NCI-H2196 treated with DMSO at 0.1 percent for 48 hours (cell line): ENCODE measurements around the gene RPS2.
"Not testable (repeated sequence)": the region's sequence is repeated elsewhere in the genome, so short reads cannot be mapped to it uniquely, and the experiment has no call there.

Experiments
- DNase-seq: peaks from one replicate; lab custom pipeline; 2025; ENCODE audit not compliant: unreplicated experiment; lab: John Stamatoyannopoulos, UW

Gene RPS2

DNA sequence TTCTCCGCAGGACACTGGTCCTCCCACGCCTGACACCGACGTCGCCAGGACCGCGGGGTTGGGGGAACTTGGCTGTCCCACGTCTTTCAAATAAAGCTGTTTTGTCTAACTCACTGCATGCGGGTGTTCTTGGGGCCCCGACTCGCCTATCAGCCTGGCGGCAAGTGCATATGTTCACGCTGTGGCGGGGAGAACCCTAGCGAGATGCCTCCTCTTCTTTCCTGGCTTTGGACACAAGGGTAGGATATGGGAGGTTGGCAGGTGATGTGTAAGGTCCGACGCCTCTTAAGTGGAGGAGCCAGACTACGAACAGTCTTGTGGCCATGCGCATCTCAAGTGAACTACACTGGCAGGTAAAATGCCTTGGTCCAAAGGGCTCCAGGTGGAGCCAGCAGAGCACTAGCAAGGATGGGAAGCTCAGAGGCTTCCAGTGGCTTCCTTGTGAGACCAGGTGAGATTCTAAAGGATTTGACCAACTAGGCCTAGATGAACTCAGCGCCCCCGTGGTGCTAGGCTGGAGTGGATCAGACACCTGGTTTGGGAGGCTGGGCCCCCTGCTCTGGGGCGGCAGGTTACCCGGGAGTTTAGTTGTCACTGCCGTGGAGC, 873 bp upstream of the RPS2 start:
- DNase-seq: no peak

DNA sequence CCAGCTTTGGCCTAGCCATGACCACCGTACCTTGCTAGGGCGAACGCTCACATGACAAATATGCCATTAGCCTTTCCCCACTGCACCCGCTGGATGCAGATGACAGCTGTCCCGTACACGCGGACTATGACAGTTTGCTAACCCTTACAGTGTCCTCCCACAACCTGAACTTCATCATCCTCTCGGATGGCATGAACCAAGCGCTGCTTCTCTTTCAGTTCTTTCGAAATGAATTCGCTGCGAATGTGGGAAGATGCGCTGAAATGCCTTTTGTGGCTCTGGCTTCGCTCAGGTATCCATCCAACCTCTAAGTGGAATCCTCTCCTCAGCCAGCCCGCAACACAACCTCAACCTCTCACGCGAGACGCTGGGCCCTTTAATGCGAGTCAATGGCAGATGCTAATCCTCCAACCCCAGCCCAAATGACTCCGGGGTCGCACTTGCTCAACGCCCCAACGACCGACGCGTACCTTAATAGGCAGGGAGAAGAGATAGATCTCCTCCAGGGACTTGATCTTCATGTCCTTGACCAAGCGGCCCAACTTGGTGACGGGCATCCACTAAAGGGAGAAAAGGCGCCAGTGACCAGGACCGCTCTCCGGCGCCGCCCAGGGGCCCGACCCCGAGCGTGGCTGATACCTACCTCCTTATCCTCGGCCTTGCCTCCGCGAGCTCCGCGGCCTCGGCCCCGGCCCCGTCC, 670 bp downstream of the RPS2 start:
- no peak for DNase-seq

DNA sequence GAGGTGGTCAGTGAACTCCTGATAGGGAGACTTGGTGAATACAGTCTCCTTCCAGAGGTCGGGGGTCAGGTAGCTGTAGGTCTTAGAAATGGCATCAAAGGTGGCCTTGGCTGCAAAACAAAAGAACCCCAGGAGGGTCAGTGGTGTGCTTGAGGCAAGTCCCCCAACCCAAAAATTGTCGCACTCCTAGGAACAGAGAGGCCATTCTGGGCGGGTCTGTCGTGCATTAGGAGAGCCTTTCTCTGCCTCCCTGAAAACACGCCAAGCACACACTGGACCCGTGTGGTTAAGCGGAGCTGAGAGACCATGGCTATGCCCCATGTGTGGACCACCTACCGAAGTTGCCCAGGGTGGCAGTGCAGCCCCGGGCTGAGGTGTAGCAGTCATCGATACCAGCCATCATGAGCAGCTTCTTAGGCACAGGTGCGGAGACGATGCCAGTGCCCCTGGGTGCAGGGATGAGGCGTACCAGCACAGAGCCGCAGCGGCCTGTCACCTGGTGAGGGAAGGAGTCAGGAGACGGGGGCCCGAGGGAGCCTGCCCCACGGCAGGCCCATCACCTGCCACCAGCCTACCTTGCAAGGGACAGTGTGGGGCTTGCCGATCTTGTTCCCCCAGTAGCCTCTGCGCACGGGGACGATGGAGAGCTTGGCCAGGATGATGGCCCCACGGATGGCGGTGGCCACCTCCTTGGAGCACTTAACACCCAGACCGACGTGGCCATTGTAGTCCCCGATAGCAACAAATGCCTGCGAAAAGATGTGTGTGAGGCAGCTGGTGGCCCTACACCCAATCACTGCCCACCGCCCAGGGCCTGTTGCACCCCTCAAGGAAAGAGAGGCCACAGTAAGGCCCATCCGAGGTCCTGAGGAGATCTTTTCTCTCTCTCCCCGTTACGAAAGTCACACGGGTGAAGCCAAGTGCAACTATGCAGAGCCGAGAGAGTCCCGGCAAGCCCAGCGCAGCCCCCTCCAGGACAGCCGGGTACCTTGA, 2.2 kb downstream of the RPS2 start:
- not testable (repeated sequence) for DNase-seq

DNA sequence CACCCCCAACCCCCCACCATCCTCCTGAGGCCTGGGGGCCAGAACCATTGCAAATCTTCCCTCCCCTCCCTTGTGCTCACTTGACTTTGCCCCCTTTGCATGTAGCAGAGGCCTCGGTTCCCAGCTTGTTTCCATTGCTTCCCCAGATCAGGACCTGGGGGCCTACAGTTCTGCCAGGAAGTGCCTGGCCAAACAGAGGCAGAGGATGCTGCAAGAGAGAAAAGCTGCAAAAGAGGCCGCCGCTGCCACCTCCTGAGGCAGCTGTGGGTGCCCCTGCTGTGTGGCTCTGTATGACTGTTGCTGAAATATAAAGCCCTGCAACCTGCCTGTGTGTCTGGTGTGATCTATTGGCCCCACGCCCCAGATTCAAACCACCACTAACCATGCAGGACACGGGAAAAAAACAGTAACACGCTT, 3.0 kb downstream of the RPS2 start:
- no peak for DNase-seq

DNA sequence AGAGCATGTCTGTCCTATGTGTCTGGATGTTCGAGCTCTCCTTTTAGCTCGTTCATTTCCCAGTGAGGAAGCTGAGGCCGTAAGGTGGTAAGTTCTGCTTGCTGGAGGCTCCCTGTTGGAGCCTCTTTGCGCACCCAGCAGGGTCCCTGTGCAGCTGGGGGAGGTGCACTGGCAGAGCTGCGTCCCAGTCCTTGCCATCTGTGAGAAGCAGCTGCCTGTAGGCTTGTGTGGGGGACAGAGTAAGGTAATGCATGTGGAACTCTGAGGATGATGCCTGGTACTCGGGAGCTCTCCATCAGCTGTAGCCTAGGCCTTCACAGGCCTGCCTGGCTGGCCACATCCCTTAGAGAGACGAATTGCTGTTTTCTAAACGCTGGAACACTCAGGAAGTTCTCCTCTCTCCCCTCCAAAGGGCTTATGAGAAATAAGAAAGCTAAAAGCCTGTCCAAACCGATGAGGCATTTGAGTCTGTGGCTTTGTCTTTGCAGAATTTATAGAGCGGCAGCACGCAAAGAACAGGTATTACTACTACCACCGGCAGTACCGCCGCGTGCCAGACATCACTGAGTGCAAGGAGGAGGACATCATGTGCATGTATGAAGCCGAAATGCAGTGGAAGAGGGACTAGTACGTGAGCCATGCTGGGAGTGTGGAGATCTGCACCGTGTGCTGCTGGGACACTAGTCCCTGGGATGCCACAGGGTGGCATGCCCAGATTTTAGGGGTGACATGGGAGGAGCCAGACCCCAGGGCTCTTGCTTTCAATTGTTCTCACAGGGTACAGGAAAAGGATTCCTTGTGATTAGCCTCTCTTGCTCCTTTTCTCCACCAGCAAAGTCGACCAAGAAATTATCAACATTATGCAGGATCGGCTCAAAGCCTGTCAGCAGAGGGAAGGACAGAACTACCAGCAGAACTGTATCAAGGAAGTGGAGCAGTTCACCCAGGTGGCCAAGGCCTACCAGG, 3.7 kb downstream of the RPS2 start:
- no peak for DNase-seq

DNA sequence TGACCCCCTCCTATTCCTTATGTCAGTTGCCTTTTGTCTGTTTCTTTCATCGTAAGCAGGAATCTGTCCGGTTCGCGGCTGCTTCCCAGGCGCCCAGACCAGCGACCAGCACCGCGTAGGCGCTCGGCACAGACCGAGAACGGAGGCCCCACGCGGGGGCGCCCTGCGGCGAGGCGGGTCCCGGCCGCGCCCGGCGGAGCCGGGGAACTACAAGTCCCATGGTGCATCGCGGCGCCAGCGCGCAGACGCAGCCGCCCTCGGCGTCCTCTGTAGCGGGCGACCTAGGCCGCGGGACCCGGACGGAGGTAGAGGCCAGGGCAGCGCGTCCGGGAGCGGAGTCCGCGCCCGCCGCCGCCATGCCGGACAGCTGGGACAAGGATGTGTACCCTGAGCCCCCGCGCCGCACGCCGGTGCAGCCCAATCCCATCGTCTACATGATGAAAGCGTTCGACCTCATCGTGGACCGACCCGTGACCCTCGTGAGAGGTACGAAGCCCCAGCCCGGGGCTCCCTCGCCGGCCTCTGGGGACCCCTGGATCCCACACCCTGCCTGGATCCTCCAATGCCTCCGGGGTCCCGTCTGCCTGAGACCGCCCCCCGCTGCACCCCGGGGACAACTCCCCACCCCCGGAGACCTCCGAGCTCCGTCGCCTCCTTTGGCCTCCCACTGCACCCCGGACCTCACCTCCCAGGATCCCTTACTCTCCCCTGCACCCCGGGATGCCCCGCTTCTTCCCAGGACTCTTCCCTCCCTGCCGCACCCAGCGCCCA, 5.2 kb downstream of the RPS2 start, which contains the start of gene NDUFB10:
NDUFB10 (plus strand) TSS at position 270 of the 771 bp plus-strand sequence; CDS start at position 357, 87 bp downstream.
- peak; percentile 64 for DNase-seq

DNA sequence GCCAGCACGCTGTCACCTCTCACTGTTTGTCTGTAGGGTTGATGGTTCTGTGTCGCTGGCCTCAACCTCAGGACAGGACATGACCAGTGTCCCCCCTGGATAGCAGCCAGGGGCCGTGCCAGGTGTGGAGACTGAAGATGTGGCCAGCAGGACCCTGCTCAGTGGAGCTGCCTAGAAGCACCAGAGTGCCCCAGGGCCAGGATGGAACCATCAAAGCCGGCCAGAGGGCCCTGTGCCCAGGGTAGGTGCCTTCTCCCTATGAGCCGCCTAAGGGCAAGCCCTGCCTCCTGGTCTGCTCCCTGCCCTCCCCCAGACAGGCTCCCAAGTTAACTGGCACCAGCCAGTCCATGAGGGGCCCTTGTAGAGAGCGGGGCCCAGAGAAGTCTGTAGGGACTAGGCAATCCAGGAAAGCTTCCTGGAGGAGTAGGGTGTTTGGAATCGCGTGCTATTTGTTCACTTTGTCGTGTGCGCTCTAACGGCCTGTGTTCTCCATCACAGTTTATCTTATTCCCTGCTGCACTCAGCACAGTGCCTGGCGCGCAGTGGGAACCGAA, 5.8 kb downstream of the RPS2 start:
- DNase-seq: no peak

DNA sequence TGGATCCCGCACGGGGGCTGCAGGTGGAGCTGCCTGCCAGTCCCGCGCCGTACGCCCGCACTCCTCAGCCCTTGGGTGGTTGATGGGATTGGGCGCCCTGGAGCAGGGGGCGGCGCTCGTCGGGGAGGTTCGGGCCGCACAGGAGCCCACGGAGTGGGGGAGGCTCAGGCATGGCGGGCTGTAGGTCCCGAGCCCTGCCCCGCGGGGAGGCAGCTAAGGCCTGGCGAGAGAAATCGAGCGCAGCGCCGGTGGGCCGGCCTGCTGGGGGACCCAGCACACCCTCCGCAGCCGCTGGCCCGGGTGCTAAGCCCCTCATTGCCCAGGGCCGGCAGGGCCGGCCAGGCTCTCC, 6.5 kb downstream of the RPS2 start:
- DNase-seq: not testable (repeated sequence)

DNA sequence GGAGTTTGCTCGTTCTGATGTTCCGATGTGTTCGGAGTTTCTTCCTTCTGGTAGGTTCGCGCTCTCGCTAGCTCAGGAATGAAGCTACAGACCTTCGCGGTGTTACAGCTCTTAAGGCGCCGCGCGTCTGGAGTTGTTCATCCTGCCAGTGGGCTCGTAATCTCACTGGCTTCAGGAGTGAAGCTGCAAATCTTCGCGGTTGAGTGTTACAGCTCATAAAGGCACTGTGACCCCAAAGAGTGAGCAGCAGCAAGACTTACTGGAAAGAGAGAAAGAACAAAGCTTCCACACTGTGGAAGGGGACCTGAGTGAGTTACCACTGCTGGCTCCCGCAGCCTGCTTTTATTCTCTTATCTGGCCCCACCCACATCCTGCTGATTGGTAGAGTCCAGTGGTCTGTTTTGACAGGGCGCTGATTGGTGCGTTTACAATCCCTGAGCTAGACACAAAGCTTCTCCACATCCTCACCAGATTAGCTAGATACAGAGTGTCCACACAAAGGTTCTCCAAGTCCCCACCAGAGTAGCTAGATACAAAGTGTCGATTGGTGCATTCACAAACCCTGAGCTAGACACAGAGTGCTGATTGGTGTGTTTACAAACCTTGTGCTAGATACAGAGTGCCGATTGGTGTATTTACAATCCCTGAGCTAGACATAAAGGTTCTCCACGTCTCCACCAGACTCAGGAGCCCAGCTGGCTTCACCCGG, 7.0 kb downstream of the RPS2 start:
- DNase-seq: not testable (repeated sequence)

DNA sequence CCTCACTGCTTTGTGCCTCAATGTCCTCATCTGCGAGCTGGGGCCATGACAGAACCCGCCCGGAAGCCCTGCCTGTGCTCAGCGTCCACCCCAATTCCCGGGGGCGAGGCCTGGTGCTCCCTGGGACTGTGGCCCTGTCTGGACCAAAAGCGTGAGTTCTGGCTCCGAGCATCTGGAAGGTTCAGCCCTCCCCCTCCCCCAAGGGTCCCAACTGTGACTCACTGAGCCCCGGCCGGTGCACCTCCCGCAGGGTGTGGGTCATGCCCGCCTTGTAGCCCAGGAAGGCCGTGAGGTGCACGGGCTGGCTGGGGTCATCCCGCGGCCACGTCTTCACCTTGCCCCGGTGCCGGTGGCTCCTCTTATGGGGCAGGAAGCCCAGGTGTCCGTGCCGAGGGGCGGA, 10.9 kb downstream of the RPS2 start:
- DNase-seq: no peak

DNA sequence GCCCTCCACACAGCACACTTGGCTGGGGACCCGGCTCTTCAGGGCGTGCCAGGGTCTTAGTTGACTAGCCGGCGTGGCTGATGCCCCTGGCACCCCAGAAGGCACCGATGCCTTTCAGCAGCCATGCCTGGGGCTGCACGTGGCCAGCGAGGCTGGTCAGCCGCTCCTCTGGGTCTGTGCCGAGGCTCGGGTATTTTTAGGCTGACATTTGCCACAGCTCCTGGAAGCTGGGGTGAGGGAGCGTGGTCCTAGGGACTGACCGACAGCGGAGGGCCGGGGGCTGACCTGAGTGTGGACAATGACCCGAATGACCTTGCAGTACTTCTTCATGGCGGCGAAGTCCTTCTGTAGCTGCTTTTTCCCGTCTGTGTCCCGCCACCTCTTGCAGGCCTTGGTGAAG, 14.1 kb downstream of the RPS2 start:
- DNase-seq: no peak

DNA sequence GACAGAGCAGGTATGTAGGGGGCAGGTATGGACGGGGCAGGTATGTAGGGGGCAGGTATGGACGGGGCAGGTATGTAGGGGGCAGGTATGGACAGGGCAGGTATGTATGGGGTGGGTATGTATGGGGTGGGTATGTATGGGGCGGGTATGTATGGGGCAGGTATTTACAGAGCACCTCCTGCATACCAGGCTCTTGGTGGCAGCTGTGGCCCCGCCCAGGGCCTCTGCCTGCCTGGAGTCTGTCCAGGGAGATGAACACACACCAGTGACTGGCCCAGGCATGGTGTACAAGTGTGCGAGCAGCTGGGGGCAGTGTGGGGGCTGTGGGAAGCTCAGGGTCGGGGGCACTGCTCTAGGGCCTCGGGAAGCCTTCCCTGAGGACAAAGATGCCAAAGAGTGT, 14.6 kb downstream of the RPS2 start:
- no peak for DNase-seq

DNA sequence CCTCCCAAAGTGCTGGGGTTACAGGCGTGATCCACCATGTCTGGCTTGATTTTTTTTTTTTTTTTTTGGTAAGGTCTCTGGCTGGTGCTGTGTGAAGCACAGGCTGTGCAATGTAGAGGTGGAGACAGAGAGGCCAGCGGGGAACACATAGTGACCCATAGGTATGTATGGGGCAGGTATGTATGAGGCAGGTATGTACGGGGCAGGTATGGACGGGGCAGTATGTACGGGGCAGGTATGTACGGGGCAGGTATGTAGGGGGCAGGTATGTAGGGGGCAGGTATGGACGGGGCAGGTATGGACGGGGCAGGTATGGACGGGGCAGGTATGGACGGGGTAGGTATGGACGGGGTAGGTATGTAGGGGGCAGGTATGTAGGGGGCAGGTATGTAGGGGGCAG, 15.1 kb downstream of the RPS2 start:
- DNase-seq: no peak

DNA sequence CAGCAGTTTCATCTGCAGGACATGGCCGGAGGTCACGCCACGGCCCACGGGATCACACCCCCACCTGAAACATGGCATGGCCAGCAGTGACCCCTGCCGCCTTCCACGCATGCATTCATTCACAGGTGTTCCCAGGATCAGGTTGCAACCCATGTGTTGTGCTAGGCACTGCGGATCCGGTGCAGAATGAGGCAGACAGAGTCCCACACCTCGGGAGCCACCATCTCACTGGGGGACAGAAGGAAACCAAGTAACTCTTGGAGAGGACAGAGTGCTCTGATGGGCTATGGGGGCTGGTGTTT, 17.3 kb downstream of the RPS2 start:
- DNase-seq: no peak

DNA sequence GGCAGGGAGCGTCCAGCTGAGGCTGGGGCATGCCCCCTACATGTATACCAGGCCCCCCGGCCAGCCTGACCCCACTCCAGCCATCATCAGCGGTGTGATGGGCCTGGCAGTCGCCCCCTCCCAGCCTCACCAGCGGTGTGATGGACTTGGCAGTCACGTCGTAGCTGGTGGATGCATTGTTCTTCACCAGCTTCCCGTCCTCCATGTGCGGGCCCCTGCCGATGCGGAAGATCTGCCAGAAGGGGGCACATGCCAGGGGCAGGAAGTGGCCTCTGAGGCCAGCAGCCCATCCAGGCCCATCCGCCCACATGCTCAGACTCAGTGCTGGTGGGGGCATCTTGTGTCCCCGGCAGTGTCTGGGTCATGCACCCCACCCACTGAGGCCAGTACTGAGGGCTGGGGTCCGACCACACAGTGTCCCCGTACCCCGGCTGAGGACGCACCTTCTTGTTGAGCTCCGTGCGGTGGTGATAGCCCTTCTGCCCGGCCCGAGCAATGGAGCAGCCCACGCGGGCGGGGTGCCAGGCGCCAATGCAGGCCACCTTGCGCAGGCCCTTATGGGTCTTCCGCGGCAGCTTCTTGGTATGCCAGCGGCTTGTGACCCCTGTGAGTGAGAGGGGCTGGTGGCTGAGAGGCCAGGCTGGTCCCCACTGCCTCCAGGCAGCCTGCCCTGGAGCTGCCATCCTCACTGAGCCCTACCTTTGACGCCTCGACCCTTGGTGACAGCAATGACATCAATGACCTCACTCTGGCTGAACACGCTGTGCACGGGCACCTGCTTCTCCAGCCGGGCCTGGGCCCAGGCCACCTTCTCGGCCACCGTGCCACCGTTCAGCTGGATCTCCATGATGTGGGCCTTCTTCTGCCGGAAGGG, 17.9 kb downstream of the RPS2 start:
- no peak for DNase-seq

DNA sequence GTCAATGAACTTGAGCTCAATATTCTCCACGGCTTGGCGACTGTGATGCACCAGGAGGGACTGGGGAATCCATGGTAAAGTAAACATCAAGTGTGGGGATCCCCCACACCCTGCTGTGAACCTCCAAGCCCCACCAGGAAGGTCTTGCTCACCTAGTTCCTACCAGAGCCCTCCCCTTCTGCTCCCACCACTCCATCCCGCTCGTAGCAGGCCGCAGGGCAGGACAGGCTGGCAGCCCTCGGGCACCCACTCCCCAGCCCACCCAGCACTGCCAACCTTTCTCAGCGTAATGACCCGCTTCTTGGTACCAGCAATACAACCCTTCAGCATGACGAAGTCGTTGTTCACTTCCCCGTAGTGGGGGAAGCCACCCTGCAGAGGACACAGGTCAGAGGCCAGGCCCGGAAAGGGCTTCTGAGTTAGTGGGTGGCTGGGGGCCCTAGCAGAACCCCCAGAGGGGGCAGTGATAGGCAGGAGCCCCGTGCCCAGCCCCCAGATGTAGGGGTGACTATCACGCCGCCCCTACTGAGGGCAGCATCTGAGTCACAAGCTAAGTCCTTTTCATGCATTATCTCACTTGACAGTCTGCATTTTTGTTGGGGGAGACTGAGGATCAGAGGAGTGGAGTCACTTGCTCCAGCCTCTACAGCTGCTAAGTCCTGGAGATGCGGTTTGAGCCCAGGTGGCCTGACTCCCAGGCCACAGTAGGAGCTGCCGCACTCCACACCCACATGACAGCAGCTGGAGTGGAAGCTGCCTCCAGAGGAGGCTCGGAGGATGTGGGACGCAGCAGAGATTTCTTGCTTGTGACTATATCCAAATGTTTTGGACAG, 18.9 kb downstream of the RPS2 start:
- DNase-seq: no peak

DNA sequence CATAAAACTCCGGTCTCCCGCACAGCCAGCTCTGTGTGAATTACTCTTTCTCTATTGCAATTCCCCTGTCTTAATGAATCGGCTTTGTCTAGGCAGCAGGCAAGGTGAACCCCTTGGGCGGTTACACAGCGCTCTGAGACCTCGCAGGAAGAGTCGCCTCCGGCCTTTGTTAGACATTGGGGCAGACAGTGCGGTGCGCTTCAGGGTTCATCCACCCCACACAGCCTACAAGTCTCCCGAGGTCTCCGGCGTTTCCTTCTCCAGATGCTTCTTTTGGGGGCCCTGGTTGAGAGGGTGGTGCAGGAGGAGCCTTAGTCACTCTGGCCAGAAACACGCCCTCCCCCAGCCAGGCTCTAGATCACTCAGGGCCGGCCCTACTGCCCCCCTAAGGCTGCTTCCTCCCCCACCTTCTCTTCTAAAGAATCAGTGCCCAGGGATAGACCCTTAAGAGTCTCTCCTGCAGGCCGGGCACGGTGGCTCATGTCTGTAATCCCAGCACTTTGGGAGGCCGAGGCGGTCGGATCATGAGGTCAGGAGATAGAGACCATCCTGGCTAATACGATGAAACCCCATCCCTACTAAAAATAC, 19.9 kb downstream of the RPS2 start:
- DNase-seq: no peak
